Nucleus accumbens (tissue), 56 donors: ENCODE measurements around the gene SIPA1.

Experiments
- DNase-seq, 56 donors: peaks; one replicate each; lab custom pipeline; 2025; lab: John Stamatoyannopoulos, UW

SIPA1 gene

GRCh38 chr11:65637794-65638419, at the start of gene SIPA1:
SIPA1 (plus strand) TSS chr11:65638101; CDS start chr11:65640922, 2,821 bp downstream.
- DNase-seq, result peak in 46 of 56 donors; percentile 8 to 76 (median 42)

GRCh38 chr11:65588199-65589054, 49.5 kb upstream of the SIPA1 start:
- DNase-seq, result peak in 7 of 56 donors; percentile 12 to 56 (median 24)

GRCh38 chr11:65589444-65590239, 48.3 kb upstream of the SIPA1 start:
- no peak for DNase-seq

- DNase-seq, result peak in 1 of 56 donors; percentile 20
Observed at GRCh38 chr11:65590240-65590738, 47.6 kb upstream of the SIPA1 start.

- DNase-seq, result no peak
Observed at GRCh38 chr11:65591939-65592857, 45.7 kb upstream of the SIPA1 start.

- DNase-seq, result no peak
Observed at GRCh38 chr11:65592858-65593517, 44.9 kb upstream of the SIPA1 start.

- peak in 48 of 56 donors; percentile 31 to 84 (median 69) for DNase-seq
Observed at GRCh38 chr11:65593518-65594414, 44.1 kb upstream of the SIPA1 start.

- DNase-seq, result no peak
Observed at GRCh38 chr11:65595131-65595530, 42.8 kb upstream of the SIPA1 start.

- no peak for DNase-seq
Observed at GRCh38 chr11:65595543-65596281, 42.2 kb upstream of the SIPA1 start, which contains the start of gene KCNK7. KCNK7 (minus strand) TSS chr11:65595800; CDS start chr11:65595772, 28 bp downstream.

GRCh38 chr11:65596520-65596919, 41.4 kb upstream of the SIPA1 start:
- DNase-seq, result no peak

- DNase-seq, result no peak
Observed at GRCh38 chr11:65598258-65598699, 39.6 kb upstream of the SIPA1 start.

GRCh38 chr11:65599216-65599954, 38.5 kb upstream of the SIPA1 start:
- DNase-seq, result no peak

- no peak for DNase-seq
Observed at GRCh38 chr11:65599955-65600246, 38.0 kb upstream of the SIPA1 start.

GRCh38 chr11:65604258-65604657, 33.6 kb upstream of the SIPA1 start:
- no peak for DNase-seq

- DNase-seq, result peak; percentile 51 to 98 (median 94)
Observed at GRCh38 chr11:65606876-65607613, 30.9 kb upstream of the SIPA1 start.
